H1 (cell line): ENCODE measurements around the gene FBXO8. TPM values are rescaled to one million over a fixed set of nuclear protein-coding genes. Genes with fewer than 3 reads are reported as not detected.

Experiments
- FOSL1 ChIP-seq: IDR thresholded peaks from 2 replicates; pipeline ENCODE4 v1.6.1; 2011; ENCODE audit warnings: mild to moderate bottlenecking, low read depth, low read length, moderate library complexity; ENCODE audit not compliant: insufficient read depth
- GTF2F1 ChIP-seq: IDR thresholded peaks from 2 replicates; pipeline ENCODE4 v1.6.1; 2012; ENCODE audit warnings: low read depth, low read length, improper control_type of control experiment, borderline replicate concordance
- MAFK ChIP-seq: IDR thresholded peaks from 2 replicates; pipeline ENCODE4 v1.6.1; 2012; ENCODE audit warnings: low read depth, mild to moderate bottlenecking, improper control_type of control experiment, low read length
- SP4 ChIP-seq: IDR thresholded peaks from 2 replicates; pipeline ENCODE4 v1.6.1; 2012; ENCODE audit warnings: low read length, inconsistent platforms
- ZNF274 ChIP-seq: IDR thresholded peaks from 2 replicates; pipeline ENCODE4 v1.7.0; 2012; ENCODE audit warnings: low read length, borderline replicate concordance; ENCODE audit errors: extremely low read depth
- polyA plus RNA-seq, 7 experiments: library from polyadenylated mRNA; depleted of rRNA in 3 of 7; stranded (reverse) in 5 of 7; unstranded in 2 of 7; fragments of >200 nt in 5 of 7; fragments of 200-250 nt in 2 of 7; gene quantifications; 1 replicate in 5 of 7; 2 replicates in 1 of 7; 4 replicates in 1 of 7; pipeline versions ENCODE4 v1.2.1 to v1.2.3, GENCODE V29; 2011 to 2013; ENCODE audit warnings: missing spikeins in 2 of 7, mixed read lengths in 2 of 7
- total RNA-seq: library from RNA; stranded (reverse); fragmentation: NEBNext Ultra II Directional; extraction: Animal tissue kit (Norgen Biotek cat#: 25700); gene quantifications from 2 replicates; pipeline ENCODE4 v1.2.1, GENCODE V29; 2021
- TF ChIP-seq, protein P1 (sequence below): IDR thresholded peaks from 2 replicates; pipeline ENCODE4 v1.6.1; 2011; ENCODE audit warnings: low read depth, mild to moderate bottlenecking, low read length; ENCODE audit not compliant: insufficient read depth

Gene FBXO8
- total and polyA plus RNA-seq, 2 of the 8 experiments (the other 6 are each of a cell fraction or from before 2014, with no cell fraction given), result 5.1 to 7.5 TPM

DNA sequence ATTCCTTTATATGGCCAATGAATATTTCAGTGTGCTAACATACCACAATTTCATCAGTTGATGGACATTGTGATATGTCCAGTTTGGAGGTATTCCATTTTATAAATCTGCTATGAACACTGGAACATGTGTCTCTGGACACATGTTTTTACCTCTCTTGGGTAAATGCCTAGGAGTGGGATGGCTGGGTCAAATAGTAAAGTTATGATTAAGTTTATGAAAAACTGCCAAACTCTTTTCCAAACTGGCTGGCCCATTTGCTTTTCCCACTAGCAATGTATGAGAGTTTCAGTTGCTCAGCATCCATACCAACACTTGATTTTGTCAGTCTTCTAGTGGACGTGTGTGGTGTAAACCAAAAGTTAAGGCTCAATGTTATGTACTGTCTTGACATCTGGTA is 40.8 kb upstream of the FBXO8 start (continued):
- TF ChIP-seq, protein P1, sequence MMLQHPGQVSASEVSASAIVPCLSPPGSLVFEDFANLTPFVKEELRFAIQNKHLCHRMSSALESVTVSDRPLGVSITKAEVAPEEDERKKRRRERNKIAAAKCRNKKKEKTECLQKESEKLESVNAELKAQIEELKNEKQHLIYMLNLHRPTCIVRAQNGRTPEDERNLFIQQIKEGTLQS, result no peak
- no peak for TF ChIP-seq ZNF274
- TF ChIP-seq GTF2F1, result no peak
- TF ChIP-seq FOSL1, result no peak
- no peak for TF ChIP-seq SP4
- TF ChIP-seq MAFK, result no peak
